GM23338 (cell line): ENCODE results near the gene PTPN5. TPM values are rescaled to one million over a fixed set of nuclear protein-coding genes. Genes with fewer than 3 reads are reported as not detected.

ENCODE experiments used
- ATAC-seq: fragments of 200-7000 bp; cut with Tn5 transposase; 3 replicates; pipeline ENCODE4 v1.9.1; 2020
- DNase-seq: peaks from one replicate; pipeline ENCODE4 v3.0.0-alpha.2; 2015; ENCODE audit warnings: low spot score
- H2AFZ ChIP-seq: fragments of 200-600 bp; sonication (generic); 2 replicates; pipeline ENCODE4 v1.8.0; 2016; ENCODE audit warnings: antibody characterized with exemption, mild to moderate bottlenecking, moderate library complexity
- H3F3A ChIP-seq: fragments of 200-600 bp; sonication (generic); replicated peaks from 2 replicates; pipeline ENCODE4 v1.8.0; 2017; ENCODE audit warnings: antibody characterized with exemption, mixed run types, low read depth
- H3K27ac ChIP-seq: fragments of 200-600 bp; sonication (generic); 2 replicates; pipeline ENCODE4 v1.6.1; 2016; ENCODE audit warnings: low read depth
- H3K27me3 ChIP-seq: fragments of 200-600 bp; sonication (generic); 2 replicates; pipeline ENCODE4 v1.8.0; 2016; ENCODE audit warnings: mild to moderate bottlenecking, mixed run types, moderate library complexity; ENCODE audit not compliant: insufficient read depth
- H3K36me3 ChIP-seq: fragments of 200-600 bp; sonication (generic); 2 replicates; pipeline ENCODE4 v1.8.0; 2016; ENCODE audit warnings: mild to moderate bottlenecking; ENCODE audit not compliant: insufficient read depth
- H3K4me1 ChIP-seq: fragments of 200-600 bp; sonication (generic); 2 replicates; pipeline ENCODE4 v1.8.0; 2016; ENCODE audit warnings: mild to moderate bottlenecking, moderate library complexity; ENCODE audit not compliant: insufficient read depth
- H3K4me2 ChIP-seq: fragments of 200-600 bp; sonication (generic); 2 replicates; pipeline ENCODE4 v1.7.1; 2017; ENCODE audit warnings: mixed run types
- H3K4me3 ChIP-seq: fragments of 200-600 bp; sonication (generic); 2 replicates; pipeline ENCODE4 v1.6.1; 2016; ENCODE audit warnings: mixed run types
- H3K79me2 ChIP-seq: fragments of 200-600 bp; sonication (generic); replicated peaks from 2 replicates; pipeline ENCODE4 v1.8.0; 2017; ENCODE audit warnings: mild to moderate bottlenecking; ENCODE audit not compliant: insufficient read depth
- H3K9me2 ChIP-seq: fragments of 200-600 bp; sonication (generic); 2 replicates; pipeline ENCODE4 v1.8.0; 2017; ENCODE audit not compliant: insufficient read depth
- H4K20me1 ChIP-seq: fragments of 200-600 bp; sonication (generic); replicated peaks from 2 replicates; pipeline ENCODE4 v1.8.0; 2017; ENCODE audit warnings: mild to moderate bottlenecking; ENCODE audit not compliant: insufficient read depth
- H3K27ac Mint-ChIP-seq: 2 replicates; pipeline ENCODE4 v1.8.0; 2020; ENCODE audit warnings: inconsistent platforms, mild to moderate bottlenecking, moderate library complexity, mixed read lengths
- H3K27me3 Mint-ChIP-seq: 3 replicates; pipeline ENCODE4 v1.8.0; 2022; ENCODE audit warnings: low read depth, mild to moderate bottlenecking, moderate library complexity, mixed read lengths, inconsistent platforms; ENCODE audit not compliant: insufficient read depth, poor library complexity
- H3K36me3 Mint-ChIP-seq: 3 replicates; pipeline ENCODE4 v1.8.0; 2021; ENCODE audit warnings: low read depth, mild to moderate bottlenecking, inconsistent platforms, moderate library complexity, mixed read lengths
- H3K4me1 Mint-ChIP-seq: 3 replicates; pipeline ENCODE4 v1.8.0; 2020; ENCODE audit warnings: mild to moderate bottlenecking, inconsistent platforms, mixed read lengths
- H3K4me3 Mint-ChIP-seq: 3 replicates; pipeline ENCODE4 v1.8.0; 2021; ENCODE audit warnings: moderate library complexity, mild to moderate bottlenecking, inconsistent platforms, mixed read lengths
- H3K9me3 Mint-ChIP-seq: 3 replicates; pipeline ENCODE4 v1.8.0; 2020; ENCODE audit warnings: moderate library complexity, mild to moderate bottlenecking, inconsistent platforms, mixed read lengths
- JUNB ChIP-seq: IDR thresholded peaks from one replicate; pipeline ENCODE4 v1.6.1; 2016; ENCODE audit warnings: antibody characterized with exemption; ENCODE audit not compliant: unreplicated experiment
- POLR2AphosphoS5 ChIP-seq: IDR thresholded peaks from 2 replicates; pipeline ENCODE4 v1.6.1; 2016; ENCODE audit warnings: antibody characterized with exemption, low read depth
- ZNF114 ChIP-seq: fragments of 250-450 bp; sonication (Bioruptor Pico); IDR thresholded peaks from 2 replicates; pipeline ENCODE4 v1.5.0; 2020; ENCODE audit warnings: mild to moderate bottlenecking, moderate library complexity
- polyA plus RNA-seq: library from polyadenylated mRNA; unstranded; fragments of >200 nt; fragmentation: Nextera tagmentation; extraction: Ambion mirVana; gene quantifications from 2 replicates; pipeline ENCODE4 v1.2.1, GENCODE V29; 2016
- total RNA-seq: library from RNA; depleted of rRNA; stranded (reverse); fragments of >200 nt; shearing (Covaris generic); gene quantifications from 2 replicates; pipeline ENCODE4 v1.2.3, GENCODE V29; 2014
- TF ChIP-seq, protein P1 (sequence below): IDR thresholded peaks from 2 replicates; pipeline ENCODE4 v1.6.1; 2016; ENCODE audit warnings: antibody characterized with exemption
- TF ChIP-seq, protein P2 (sequence below): IDR thresholded peaks from one replicate; pipeline ENCODE4 v1.6.1; 2018; ENCODE audit warnings: antibody characterized with exemption; ENCODE audit not compliant: unreplicated experiment
- TF ChIP-seq, protein P3 (sequence below): fragments of 250-450 bp; sonication (Bioruptor Pico); IDR thresholded peaks from 2 replicates; pipeline ENCODE4 v1.5.0; 2020; ENCODE audit warnings: mild to moderate bottlenecking, moderate library complexity

The PTPN5 gene
- total and polyA plus RNA-seq, 2 experiments from 2014 or later = 3.7 to 5.7 TPM

DNA sequence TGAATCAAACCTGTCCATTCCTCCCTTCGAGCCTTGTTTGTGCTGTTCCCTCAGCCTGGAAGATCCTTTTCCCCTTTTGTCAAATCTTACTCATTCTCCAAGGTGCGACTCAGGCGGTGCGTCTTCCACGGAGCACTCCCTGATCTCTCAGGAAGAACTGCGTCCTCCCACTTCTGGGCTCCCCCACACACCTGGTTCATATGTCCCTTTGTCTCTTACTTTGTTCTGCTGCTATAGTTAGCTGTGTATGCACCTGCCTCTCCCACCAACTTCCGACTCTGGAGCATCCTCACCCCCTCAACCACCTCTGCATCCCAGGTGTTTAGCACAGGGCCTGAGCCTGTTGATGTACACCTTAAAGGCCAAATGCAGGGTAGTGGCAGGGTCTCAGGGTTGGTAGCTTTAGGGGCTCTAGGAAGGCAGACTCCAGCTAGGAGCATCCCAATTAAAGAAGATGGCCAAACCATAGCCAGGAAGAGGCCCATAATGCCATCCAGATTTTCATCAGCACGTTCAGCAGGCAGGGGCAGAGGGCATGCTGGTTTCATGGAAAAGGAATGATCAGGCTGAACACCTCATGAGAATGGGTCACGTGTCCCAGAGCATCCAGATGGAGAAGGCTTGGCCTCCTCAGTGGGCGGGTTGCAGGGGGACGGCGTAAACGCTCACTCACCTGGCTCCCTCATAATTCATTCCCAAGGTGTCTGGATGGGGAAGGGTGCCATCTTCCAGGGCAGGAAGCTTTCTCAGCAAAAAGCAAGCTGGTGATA is 20.1 kb downstream of the PTPN5 start:
- ATAC-seq (no peak), DNase-seq (no peak)
- Histone ChIP-seq H3K4me1 (peaks cover 27% of the 10 kb centered on the region), H3K9me2 (no peaks in the 10 kb centered on the region), H3K27ac (no peak overlapping the region), H3K27me3 (no peaks in the 10 kb centered on the region), H3F3A (no peaks in the 10 kb centered on the region), H4K20me1 (no peaks in the 10 kb centered on the region), H3K4me3 (no peak overlapping the region), H3K4me2 (no peak overlapping the region), H3K36me3 (no peaks in the 10 kb centered on the region), H2AFZ (no peak overlapping the region), H3K79me2 (no peaks in the 10 kb centered on the region)
- no peak overlapping the region for H3K27ac Mint-ChIP-seq
- no peaks in the 10 kb centered on the region for H3K9me3 Mint-ChIP-seq
- H3K36me3 Mint-ChIP-seq = peaks cover 2% of the 10 kb centered on the region; the same call in 1 of the 3 replicates
- peaks cover 46% of the 10 kb centered on the region for H3K4me1 Mint-ChIP-seq
- H3K27me3 Mint-ChIP-seq = peaks cover 14% of the 10 kb centered on the region
- H3K4me3 Mint-ChIP-seq = no peak overlapping the region
- TF ChIP-seq ZNF114 (CRISPR knock-in tag) (no peak), JUNB (no peak)
- TF ChIP-seq, protein P1, sequence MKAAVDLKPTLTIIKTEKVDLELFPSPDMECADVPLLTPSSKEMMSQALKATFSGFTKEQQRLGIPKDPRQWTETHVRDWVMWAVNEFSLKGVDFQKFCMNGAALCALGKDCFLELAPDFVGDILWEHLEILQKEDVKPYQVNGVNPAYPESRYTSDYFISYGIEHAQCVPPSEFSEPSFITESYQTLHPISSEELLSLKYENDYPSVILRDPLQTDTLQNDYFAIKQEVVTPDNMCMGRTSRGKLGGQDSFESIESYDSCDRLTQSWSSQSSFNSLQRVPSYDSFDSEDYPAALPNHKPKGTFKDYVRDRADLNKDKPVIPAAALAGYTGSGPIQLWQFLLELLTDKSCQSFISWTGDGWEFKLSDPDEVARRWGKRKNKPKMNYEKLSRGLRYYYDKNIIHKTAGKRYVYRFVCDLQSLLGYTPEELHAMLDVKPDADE = no peak

DNA sequence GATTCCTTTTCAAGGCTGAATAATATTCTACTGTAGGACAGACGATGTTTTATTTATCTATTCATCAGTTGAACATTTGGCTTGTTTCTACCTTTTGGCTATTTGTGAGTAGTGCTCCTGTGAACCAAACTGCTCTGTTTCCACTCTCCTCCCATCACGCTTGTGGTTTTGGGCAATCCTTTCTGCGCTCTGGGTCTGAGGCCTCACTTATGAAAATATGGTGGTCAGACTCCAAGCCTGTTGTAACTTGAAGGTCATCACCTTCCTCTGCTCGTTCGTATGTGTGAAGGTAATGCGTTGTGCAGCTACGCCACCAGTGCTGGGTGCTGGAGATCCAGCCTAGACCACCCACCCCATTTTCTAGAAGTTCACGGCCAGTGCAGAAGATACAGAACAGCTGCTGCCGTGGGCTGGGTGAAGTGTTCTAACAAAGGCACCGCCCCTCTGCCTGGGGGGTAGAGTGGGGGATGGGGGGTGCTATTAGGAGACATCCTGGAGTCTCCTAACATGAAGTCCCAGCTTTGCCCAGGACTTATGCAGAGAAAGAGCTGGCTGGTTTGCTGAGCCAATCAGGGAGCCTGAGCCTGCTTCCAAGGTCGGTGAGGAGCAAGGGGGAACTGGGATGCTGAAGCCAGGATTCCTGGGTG is 21.0 kb downstream of the PTPN5 start:
- Mint-ChIP-seq H3K9me3 (no peaks in the 10 kb centered on the region), H3K27me3 (peaks cover 14% of the 10 kb centered on the region), H3K4me3 (no peak overlapping the region), H3K4me1 (peaks cover 46% of the 10 kb centered on the region), H3K36me3 (peaks cover 2% of the 10 kb centered on the region; the same call in 1 of the 3 replicates), H3K27ac (no peak overlapping the region)
- Histone ChIP-seq H3K79me2 (no peaks in the 10 kb centered on the region), H2AFZ (no peak overlapping the region), H3K36me3 (no peaks in the 10 kb centered on the region), H3K4me2 (no peak overlapping the region), H4K20me1 (no peaks in the 10 kb centered on the region), H3K4me1 (peaks cover 27% of the 10 kb centered on the region), H3F3A (no peaks in the 10 kb centered on the region), H3K9me2 (no peaks in the 10 kb centered on the region), H3K4me3 (no peak overlapping the region), H3K27ac (no peak overlapping the region), H3K27me3 (no peaks in the 10 kb centered on the region)
- DNase-seq (no peak), ATAC-seq (no peak)
- TF ChIP-seq POLR2AphosphoS5 = no peak
- TF ChIP-seq, protein P1 = no peak
- TF ChIP-seq, protein P2, sequence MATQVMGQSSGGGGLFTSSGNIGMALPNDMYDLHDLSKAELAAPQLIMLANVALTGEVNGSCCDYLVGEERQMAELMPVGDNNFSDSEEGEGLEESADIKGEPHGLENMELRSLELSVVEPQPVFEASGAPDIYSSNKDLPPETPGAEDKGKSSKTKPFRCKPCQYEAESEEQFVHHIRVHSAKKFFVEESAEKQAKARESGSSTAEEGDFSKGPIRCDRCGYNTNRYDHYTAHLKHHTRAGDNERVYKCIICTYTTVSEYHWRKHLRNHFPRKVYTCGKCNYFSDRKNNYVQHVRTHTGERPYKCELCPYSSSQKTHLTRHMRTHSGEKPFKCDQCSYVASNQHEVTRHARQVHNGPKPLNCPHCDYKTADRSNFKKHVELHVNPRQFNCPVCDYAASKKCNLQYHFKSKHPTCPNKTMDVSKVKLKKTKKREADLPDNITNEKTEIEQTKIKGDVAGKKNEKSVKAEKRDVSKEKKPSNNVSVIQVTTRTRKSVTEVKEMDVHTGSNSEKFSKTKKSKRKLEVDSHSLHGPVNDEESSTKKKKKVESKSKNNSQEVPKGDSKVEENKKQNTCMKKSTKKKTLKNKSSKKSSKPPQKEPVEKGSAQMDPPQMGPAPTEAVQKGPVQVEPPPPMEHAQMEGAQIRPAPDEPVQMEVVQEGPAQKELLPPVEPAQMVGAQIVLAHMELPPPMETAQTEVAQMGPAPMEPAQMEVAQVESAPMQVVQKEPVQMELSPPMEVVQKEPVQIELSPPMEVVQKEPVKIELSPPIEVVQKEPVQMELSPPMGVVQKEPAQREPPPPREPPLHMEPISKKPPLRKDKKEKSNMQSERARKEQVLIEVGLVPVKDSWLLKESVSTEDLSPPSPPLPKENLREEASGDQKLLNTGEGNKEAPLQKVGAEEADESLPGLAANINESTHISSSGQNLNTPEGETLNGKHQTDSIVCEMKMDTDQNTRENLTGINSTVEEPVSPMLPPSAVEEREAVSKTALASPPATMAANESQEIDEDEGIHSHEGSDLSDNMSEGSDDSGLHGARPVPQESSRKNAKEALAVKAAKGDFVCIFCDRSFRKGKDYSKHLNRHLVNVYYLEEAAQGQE = no peak
- TF ChIP-seq, protein P3, sequence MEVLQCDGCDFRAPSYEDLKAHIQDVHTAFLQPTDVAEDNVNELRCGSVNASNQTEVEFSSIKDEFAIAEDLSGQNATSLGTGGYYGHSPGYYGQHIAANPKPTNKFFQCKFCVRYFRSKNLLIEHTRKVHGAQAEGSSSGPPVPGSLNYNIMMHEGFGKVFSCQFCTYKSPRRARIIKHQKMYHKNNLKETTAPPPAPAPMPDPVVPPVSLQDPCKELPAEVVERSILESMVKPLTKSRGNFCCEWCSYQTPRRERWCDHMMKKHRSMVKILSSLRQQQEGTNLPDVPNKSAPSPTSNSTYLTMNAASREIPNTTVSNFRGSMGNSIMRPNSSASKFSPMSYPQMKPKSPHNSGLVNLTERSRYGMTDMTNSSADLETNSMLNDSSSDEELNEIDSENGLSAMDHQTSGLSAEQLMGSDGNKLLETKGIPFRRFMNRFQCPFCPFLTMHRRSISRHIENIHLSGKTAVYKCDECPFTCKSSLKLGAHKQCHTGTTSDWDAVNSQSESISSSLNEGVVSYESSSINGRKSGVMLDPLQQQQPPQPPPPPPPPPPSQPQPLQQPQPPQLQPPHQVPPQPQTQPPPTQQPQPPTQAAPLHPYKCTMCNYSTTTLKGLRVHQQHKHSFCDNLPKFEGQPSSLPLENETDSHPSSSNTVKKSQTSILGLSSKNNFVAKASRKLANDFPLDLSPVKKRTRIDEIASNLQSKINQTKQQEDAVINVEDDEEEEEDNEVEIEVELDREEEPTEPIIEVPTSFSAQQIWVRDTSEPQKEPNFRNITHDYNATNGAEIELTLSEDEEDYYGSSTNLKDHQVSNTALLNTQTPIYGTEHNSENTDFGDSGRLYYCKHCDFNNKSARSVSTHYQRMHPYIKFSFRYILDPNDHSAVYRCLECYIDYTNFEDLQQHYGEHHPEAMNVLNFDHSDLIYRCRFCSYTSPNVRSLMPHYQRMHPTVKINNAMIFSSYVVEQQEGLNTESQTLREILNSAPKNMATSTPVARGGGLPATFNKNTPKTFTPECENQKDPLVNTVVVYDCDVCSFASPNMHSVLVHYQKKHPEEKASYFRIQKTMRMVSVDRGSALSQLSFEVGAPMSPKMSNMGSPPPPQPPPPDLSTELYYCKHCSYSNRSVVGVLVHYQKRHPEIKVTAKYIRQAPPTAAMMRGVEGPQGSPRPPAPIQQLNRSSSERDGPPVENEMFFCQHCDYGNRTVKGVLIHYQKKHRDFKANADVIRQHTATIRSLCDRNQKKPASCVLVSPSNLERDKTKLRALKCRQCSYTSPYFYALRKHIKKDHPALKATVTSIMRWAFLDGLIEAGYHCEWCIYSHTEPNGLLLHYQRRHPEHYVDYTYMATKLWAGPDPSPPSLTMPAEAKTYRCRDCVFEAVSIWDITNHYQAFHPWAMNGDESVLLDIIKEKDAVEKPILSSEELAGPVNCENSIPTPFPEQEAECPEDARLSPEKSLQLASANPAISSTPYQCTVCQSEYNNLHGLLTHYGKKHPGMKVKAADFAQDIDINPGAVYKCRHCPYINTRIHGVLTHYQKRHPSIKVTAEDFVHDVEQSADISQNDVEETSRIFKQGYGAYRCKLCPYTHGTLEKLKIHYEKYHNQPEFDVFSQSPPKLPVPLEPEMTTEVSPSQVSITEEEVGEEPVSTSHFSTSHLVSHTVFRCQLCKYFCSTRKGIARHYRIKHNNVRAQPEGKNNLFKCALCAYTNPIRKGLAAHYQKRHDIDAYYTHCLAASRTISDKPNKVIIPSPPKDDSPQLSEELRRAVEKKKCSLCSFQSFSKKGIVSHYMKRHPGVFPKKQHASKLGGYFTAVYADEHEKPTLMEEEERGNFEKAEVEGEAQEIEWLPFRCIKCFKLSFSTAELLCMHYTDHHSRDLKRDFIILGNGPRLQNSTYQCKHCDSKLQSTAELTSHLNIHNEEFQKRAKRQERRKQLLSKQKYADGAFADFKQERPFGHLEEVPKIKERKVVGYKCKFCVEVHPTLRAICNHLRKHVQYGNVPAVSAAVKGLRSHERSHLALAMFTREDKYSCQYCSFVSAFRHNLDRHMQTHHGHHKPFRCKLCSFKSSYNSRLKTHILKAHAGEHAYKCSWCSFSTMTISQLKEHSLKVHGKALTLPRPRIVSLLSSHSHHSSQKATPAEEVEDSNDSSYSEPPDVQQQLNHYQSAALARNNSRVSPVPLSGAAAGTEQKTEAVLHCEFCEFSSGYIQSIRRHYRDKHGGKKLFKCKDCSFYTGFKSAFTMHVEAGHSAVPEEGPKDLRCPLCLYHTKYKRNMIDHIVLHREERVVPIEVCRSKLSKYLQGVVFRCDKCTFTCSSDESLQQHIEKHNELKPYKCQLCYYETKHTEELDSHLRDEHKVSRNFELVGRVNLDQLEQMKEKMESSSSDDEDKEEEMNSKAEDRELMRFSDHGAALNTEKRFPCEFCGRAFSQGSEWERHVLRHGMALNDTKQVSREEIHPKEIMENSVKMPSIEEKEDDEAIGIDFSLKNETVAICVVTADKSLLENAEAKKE (CRISPR knock-in tag) = no peak
